Mesothelial cell of epicardium (in vitro differentiated cells): ENCODE measurements around the gene CASS4. TPM values are rescaled to one million over a fixed set of nuclear protein-coding genes. Genes with fewer than 3 reads are reported as not detected.

Source experiments
- DNase-seq, 2 experiments: peaks; one replicate each; pipeline ENCODE4 v3.0.0; 2021; ENCODE audit warnings: low spot score in 2 of 2; ENCODE audit not compliant: unreplicated experiment in 2 of 2
- H3K27ac Mint-ChIP-seq: 2 replicates; pipeline ENCODE4 v1.8.0; 2021; ENCODE audit warnings: mixed read lengths
- H3K27me3 Mint-ChIP-seq: 2 replicates; pipeline ENCODE4 v1.8.0; 2021; ENCODE audit warnings: low read depth, mixed read lengths
- H3K36me3 Mint-ChIP-seq: 2 replicates; pipeline ENCODE4 v1.8.0; 2021; ENCODE audit warnings: mixed read lengths
- H3K4me1 Mint-ChIP-seq: 2 replicates; pipeline ENCODE4 v1.8.0; 2021; ENCODE audit warnings: mixed read lengths
- H3K4me3 Mint-ChIP-seq: 2 replicates; pipeline ENCODE4 v1.8.0; 2021; ENCODE audit warnings: mild to moderate bottlenecking, moderate library complexity, mixed read lengths
- H3K9me3 Mint-ChIP-seq: 2 replicates; pipeline ENCODE4 v1.8.0; 2021; ENCODE audit warnings: mixed read lengths
- CTCF ChIP-seq: fragments of 200-600 bp; sonication (generic); IDR thresholded peaks from one replicate; pipeline ENCODE4 v1.5.0; 2021; ENCODE audit warnings: antibody characterized with exemption; ENCODE audit not compliant: unreplicated experiment
- total RNA-seq: library from RNA; stranded (reverse); gene quantifications from 3 replicates; pipeline ENCODE4 v1.2.1, GENCODE V29; 2021

CASS4 gene
- total RNA-seq, 1 donor from 2014 or later, result 0.67 TPM

- DNase-seq, result peak in 1 of 2 experiments; percentile 16
- H3K4me1 Mint-ChIP-seq, result peaks cover 9% of the 10 kb centered on the region
- H3K27me3 Mint-ChIP-seq, result no peaks in the 10 kb centered on the region
- no peak overlapping the region for H3K4me3 Mint-ChIP-seq
- H3K9me3 Mint-ChIP-seq, result no peaks in the 10 kb centered on the region
- no peaks in the 10 kb centered on the region for H3K36me3 Mint-ChIP-seq
- TF ChIP-seq CTCF, result no peak
- no peak overlapping the region for H3K27ac Mint-ChIP-seq
Measured at GRCh38 chr20:56424931-56425330, 12.9 kb downstream of the CASS4 start.

GRCh38 chr20:56426026-56426425, 14.0 kb downstream of the CASS4 start:
- Mint-ChIP-seq H3K9me3 (no peaks in the 10 kb centered on the region), H3K27me3 (no peaks in the 10 kb centered on the region), H3K27ac (no peak overlapping the region), H3K4me1 (peaks cover 9% of the 10 kb centered on the region), H3K4me3 (no peak overlapping the region), H3K36me3 (no peaks in the 10 kb centered on the region)
- no peak for TF ChIP-seq CTCF
- no peak for DNase-seq

GRCh38 chr20:56426926-56427325, 14.9 kb downstream of the CASS4 start:
- H3K27me3 Mint-ChIP-seq, result no peaks in the 10 kb centered on the region
- DNase-seq, result no peak
- peaks cover 9% of the 10 kb centered on the region for H3K4me1 Mint-ChIP-seq
- H3K27ac Mint-ChIP-seq, result no peak overlapping the region
- no peaks in the 10 kb centered on the region for H3K36me3 Mint-ChIP-seq
- no peak for TF ChIP-seq CTCF
- H3K4me3 Mint-ChIP-seq, result no peak overlapping the region
- H3K9me3 Mint-ChIP-seq, result no peaks in the 10 kb centered on the region

- no peak for TF ChIP-seq CTCF
- H3K9me3 Mint-ChIP-seq, result no peaks in the 10 kb centered on the region
- H3K4me1 Mint-ChIP-seq, result peaks cover 4% of the 10 kb centered on the region
- no peak overlapping the region for H3K27ac Mint-ChIP-seq
- no peak for DNase-seq
- no peak overlapping the region for H3K4me3 Mint-ChIP-seq
- no peaks in the 10 kb centered on the region for H3K27me3 Mint-ChIP-seq
- H3K36me3 Mint-ChIP-seq, result no peaks in the 10 kb centered on the region
Measured at GRCh38 chr20:56427797-56428196, 15.7 kb downstream of the CASS4 start.

- DNase-seq, result no peak
- Mint-ChIP-seq H3K27me3 (no peaks in the 10 kb centered on the region), H3K27ac (no peak overlapping the region), H3K36me3 (no peaks in the 10 kb centered on the region), H3K9me3 (no peaks in the 10 kb centered on the region), H3K4me3 (no peak overlapping the region), H3K4me1 (peaks cover 4% of the 10 kb centered on the region)
- no peak for TF ChIP-seq CTCF
Measured at GRCh38 chr20:56428410-56428809, 16.4 kb downstream of the CASS4 start.

GRCh38 chr20:56428881-56429280, 16.8 kb downstream of the CASS4 start:
- no peaks in the 10 kb centered on the region for H3K9me3 Mint-ChIP-seq

More at GRCh38 chr20:56428881-56429280, 16.8 kb downstream of the CASS4 start:
- no peak for DNase-seq
- H3K27ac Mint-ChIP-seq, result no peak overlapping the region
- no peak for TF ChIP-seq CTCF
- no peaks in the 10 kb centered on the region for H3K36me3 Mint-ChIP-seq
- H3K4me3 Mint-ChIP-seq, result no peak overlapping the region
- H3K27me3 Mint-ChIP-seq, result no peaks in the 10 kb centered on the region
- H3K4me1 Mint-ChIP-seq, result peaks cover 7% of the 10 kb centered on the region
